T-cell (primary cell): ENCODE measurements around the gene DNAJC27. TPM values are rescaled to one million over a fixed set of nuclear protein-coding genes. Genes with fewer than 3 reads are reported as not detected.

ENCODE experiments used
- ATAC-seq, 4 experiments: fragments of 200-7000 bp in 3 of 4; fragments of 150-1000 bp in 1 of 4; cut with Tn5 transposase; replicated peaks in 1 of 4; 1 replicate in 3 of 4; 2 replicates in 1 of 4; pipeline ENCODE4 v1.10.0; 2021; ENCODE audit warnings: moderate library complexity in 3 of 4, mild to moderate bottlenecking in 2 of 4, moderate number of reproducible peaks in 1 of 4
- CTCF ChIA-PET, 2 donors: fragments of 300-600 bp; sonication (Branson Sonifier 250); formaldehyde crosslinking; loops; one replicate each; lab custom pipeline; 2022; ENCODE audit warnings: antibody characterized with exemption in 2 of 2; lab: Charles Lee
- POLR2A ChIA-PET, 2 donors: fragments of 300-600 bp; sonication (Branson Sonifier 250); formaldehyde crosslinking; loops; one replicate each; lab custom pipeline; 2022; ENCODE audit warnings: antibody characterized with exemption in 2 of 2; lab: Charles Lee
- DNase-seq, 35 experiments: peaks; one replicate each; pipeline versions ENCODE4 v3.0.0 to v3.0.0-alpha.2; 2013 to 2023
- H3K27ac ChIP-seq: one replicate; pipeline ENCODE4 v1.5.1; 2013; ENCODE audit warnings: low read length
- H3K27me3 ChIP-seq, 2 experiments: replicated peaks in 1 of 2; 1 replicate in 1 of 2; 2 replicates in 1 of 2; pipeline versions ENCODE4 v1.6.1 to v1.7.0; 2013; ENCODE audit warnings: low read length in 1 of 2, mixed read lengths in 1 of 2; ENCODE audit not compliant: control insufficient read depth in 2 of 2, insufficient read depth in 2 of 2; ENCODE audit errors: extremely low read depth in 1 of 2
- H3K36me3 ChIP-seq, 2 donors: 1 replicate in 1 of 2; 2 replicates in 1 of 2; pipeline versions ENCODE4 v1.6.1 to v1.7.0; 2013; ENCODE audit warnings: low read length in 1 of 2; ENCODE audit not compliant: control insufficient read depth in 2 of 2, insufficient read depth in 1 of 2; ENCODE audit errors: extremely low read depth in 1 of 2
- H3K4me1 ChIP-seq, 2 experiments: 1 replicate in 1 of 2; 2 replicates in 1 of 2; pipeline versions ENCODE4 v1.6.1 to v1.7.0; 2013; ENCODE audit warnings: low read length in 2 of 2, mixed read lengths in 1 of 2; ENCODE audit not compliant: insufficient read depth in 2 of 2, control insufficient read depth in 1 of 2; ENCODE audit errors: extremely low read depth in 1 of 2
- H3K4me3 ChIP-seq, 2 donors: 1 replicate in 1 of 2; 2 replicates in 1 of 2; pipeline versions ENCODE4 v1.5.1 to v1.7.0; 2013; ENCODE audit warnings: mild to moderate bottlenecking in 2 of 2, low read length in 1 of 2, moderate library complexity in 1 of 2; ENCODE audit not compliant: control insufficient read depth in 1 of 2; ENCODE audit errors: extremely low read depth in 1 of 2
- H3K9me3 ChIP-seq: 2 replicates; pipeline ENCODE4 v1.7.0; 2013
- H3K27ac Mint-ChIP-seq, 2 donors: one replicate each; pipeline ENCODE4 v1.8.0; 2020 to 2021; ENCODE audit warnings: mild to moderate bottlenecking in 2 of 2, mixed read lengths in 2 of 2
- H3K27me3 Mint-ChIP-seq, 2 donors: one replicate each; pipeline ENCODE4 v1.8.0; 2021 to 2022; ENCODE audit warnings: mixed read lengths in 2 of 2
- H3K36me3 Mint-ChIP-seq: one replicate; pipeline ENCODE4 v1.8.0; 2021; ENCODE audit warnings: mixed read lengths
- H3K4me1 Mint-ChIP-seq, 3 donors: one replicate each; pipeline ENCODE4 v1.8.0; 2020 to 2022; ENCODE audit warnings: mixed read lengths in 3 of 3, mild to moderate bottlenecking in 1 of 3
- H3K4me3 Mint-ChIP-seq, 3 donors: one replicate each; pipeline ENCODE4 v1.8.0; 2020 to 2022; ENCODE audit warnings: mild to moderate bottlenecking in 3 of 3, mixed read lengths in 3 of 3, moderate library complexity in 3 of 3
- H3K9me3 Mint-ChIP-seq, 3 donors: one replicate each; pipeline ENCODE4 v1.8.0; 2020 to 2022; ENCODE audit warnings: mixed read lengths in 3 of 3
- WGBS: methylation state at CpG from one replicate; pipeline ENCODE4 v1.1.5; 2013; ENCODE audit warnings: missing lambda C conversion rate; ENCODE audit not compliant: insufficient coverage; 5-methylcytosine and 5-hydroxymethylcytosine counted together
- total RNA-seq, 35 experiments: library from RNA in 6 of 35; stranded (reverse) in 6 of 35; fragments of 120-200 nt in 1 of 35; gene quantifications; one replicate each; pipeline versions ENCODE4 v1.2.1 to v1.2.4 and lab custom pipeline; 2013 to 2026

The DNAJC27 gene
- total RNA-seq, 5 donors from 2014 or later (not counting 1 experiment from before 2014, with no cell fraction given), result 10.0 to 15.2 (median 12.7) TPM

DNA sequence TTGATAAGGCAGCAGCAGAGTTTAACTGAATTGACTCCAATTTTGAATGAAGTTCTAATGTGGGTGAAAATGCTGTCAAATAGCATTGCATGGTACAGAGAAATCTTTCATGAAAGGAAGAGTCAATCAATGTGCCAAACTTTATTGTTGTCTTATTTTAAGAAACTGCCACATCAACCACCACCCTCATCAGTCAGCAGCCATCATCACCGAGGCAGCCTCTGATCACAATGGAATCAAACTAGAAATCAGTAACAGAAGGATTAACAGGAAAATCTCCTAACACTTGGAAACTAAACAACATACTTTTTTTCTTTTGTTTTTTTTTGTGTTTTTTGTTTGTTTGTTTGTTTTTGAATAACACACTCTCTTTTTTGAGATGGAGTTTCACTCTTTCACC, 9.9 kb downstream of the DNAJC27 start:
- Histone ChIP-seq H3K9me3 (no peaks in the 10 kb centered on the region), H3K27me3 (no peaks in the 10 kb centered on the region), H3K36me3 (peaks cover 6 to 49% of the 10 kb centered on the region in 2 donors), H3K4me3 (no peak overlapping the region), H3K4me1 (no peaks in the 10 kb centered on the region), H3K27ac (no peak overlapping the region)
- peaks cover 82% of the 10 kb centered on the region for H3K36me3 Mint-ChIP-seq
- H3K27ac Mint-ChIP-seq, result no peak overlapping the region
- H3K9me3 Mint-ChIP-seq, result no peaks in the 10 kb centered on the region
- no peaks in the 10 kb centered on the region for H3K27me3 Mint-ChIP-seq
- peaks cover 9 to 24% (median 12%) of the 10 kb centered on the region in 3 donors for H3K4me1 Mint-ChIP-seq
- ChIA-PET CTCF (interaction anchor here in 1 of 2 donors (1.0 kb wide), 1 partner anchor 14 kb away, joined by 3 read pairs; no protein-coding TSS in a partner anchor), POLR2A (no interaction called here)
- no peak overlapping the region for H3K4me3 Mint-ChIP-seq
- no peak for ATAC-seq
- WGBS, result no CpG with 5 or more reads among the region's 1 CpG
- DNase-seq, result no peak

DNA sequence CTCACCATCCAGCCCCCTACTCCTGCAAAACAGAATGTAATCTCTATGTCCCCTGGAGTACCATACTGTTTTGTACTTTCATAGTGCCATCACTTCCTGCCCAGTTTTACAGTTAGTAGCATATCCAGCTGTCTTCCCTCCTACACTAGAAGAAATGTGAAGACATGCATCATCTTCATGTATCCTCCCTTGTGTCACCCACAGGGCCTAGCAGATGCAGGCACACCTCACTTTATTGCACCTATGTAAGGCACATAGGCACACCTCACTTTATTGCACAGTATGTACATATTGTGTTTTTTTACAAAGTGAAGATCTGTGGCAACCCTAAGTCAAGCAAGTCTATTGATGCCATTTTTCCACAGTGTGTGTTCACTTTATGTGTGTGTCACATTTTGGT, 12.0 kb downstream of the DNAJC27 start:
- Mint-ChIP-seq H3K4me3 (no peak overlapping the region), H3K27me3 (no peaks in the 10 kb centered on the region), H3K9me3 (peaks cover 9 to 12% (median 10%) of the 10 kb centered on the region in 3 donors), H3K36me3 (peaks cover 91% of the 10 kb centered on the region), H3K27ac (no peak overlapping the region), H3K4me1 (peaks cover 9 to 24% (median 12%) of the 10 kb centered on the region in 3 donors)
- no peak for DNase-seq
- H3K36me3 ChIP-seq, result peaks cover 11 to 58% of the 10 kb centered on the region in 2 donors
- no peak overlapping the region for H3K4me3 ChIP-seq
- H3K27ac ChIP-seq, result no peak overlapping the region
- H3K27me3 ChIP-seq, result no peaks in the 10 kb centered on the region
- ATAC-seq, result no peak
- peaks cover 11% of the 10 kb centered on the region for H3K9me3 ChIP-seq
- H3K4me1 ChIP-seq, result no peaks in the 10 kb centered on the region
- CTCF ChIA-PET, result no interaction called here
- POLR2A ChIA-PET, result interaction anchor here in 1 of 2 donors (0.6 kb wide), 1 partner anchor 616 kb away, joined by 5 read pairs; no protein-coding TSS in a partner anchor

DNA sequence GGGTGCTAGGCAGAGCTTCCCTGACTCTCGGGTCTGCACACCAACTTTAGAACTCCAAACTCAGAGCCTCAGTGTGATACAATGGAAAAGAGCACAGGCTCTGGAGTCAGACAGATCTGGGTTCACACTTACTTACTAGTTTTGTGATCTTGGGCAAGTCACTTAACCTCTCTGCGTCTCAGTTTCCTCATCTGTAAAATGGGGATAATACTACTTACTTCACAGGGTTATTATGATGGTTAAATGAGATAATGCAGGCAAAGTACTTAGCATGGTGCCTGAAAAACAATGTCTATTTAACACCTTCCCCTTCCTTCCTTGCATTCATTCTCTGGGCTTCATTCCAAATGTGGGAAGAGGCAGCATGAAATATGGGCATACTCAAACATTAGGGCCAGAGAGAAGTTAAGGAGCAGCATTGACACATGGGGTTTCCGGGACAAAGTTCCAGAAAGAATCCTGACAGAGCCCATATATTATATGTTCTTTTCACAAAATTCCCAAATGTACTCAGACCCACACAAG, 13.3 kb downstream of the DNAJC27 start:
- no peaks in the 10 kb centered on the region for H3K4me1 ChIP-seq
- ChIA-PET POLR2A (no interaction called here), CTCF (no interaction called here)
- no peaks in the 10 kb centered on the region for H3K27me3 ChIP-seq
- H3K27me3 Mint-ChIP-seq, result no peaks in the 10 kb centered on the region
- ATAC-seq (no peak), DNase-seq (no peak)
- WGBS, result no CpG with 5 or more reads among the region's 3 CpGs
- H3K27ac Mint-ChIP-seq, result no peak overlapping the region
- no peak overlapping the region for H3K4me3 ChIP-seq
- peaks cover 7 to 24% (median 12%) of the 10 kb centered on the region in 3 donors for H3K4me1 Mint-ChIP-seq
- H3K9me3 Mint-ChIP-seq, result peaks cover 9 to 12% (median 10%) of the 10 kb centered on the region in 3 donors
- H3K9me3 ChIP-seq, result peaks cover 11% of the 10 kb centered on the region
- H3K4me3 Mint-ChIP-seq, result no peak overlapping the region
- H3K36me3 ChIP-seq, result peaks cover 11 to 68% of the 10 kb centered on the region in 2 donors
- H3K36me3 Mint-ChIP-seq, result peaks cover 92% of the 10 kb centered on the region
- H3K27ac ChIP-seq, result no peak overlapping the region

DNA sequence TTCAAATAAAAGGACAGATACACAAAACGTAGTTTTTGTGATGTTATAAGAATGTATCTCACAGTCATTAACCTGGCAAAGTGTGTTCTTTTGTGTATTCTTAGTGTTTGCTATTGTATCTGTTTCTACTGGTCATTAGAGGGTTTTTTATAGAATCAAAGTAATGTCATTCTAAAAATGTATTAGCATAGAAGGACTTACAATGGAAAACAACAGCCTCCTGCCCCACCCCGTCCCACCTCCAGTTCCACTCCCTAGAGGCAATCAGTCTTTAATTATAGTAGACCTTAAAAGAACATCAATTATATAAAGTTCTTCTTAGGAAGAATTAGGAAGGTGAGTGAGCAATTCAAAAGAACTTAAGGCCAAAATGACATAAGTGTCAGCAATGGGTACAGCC, 13.8 kb downstream of the DNAJC27 start:
- H3K9me3 Mint-ChIP-seq, result peaks cover 9 to 12% (median 10%) of the 10 kb centered on the region in 3 donors
- H3K36me3 ChIP-seq, result peaks cover 11 to 63% of the 10 kb centered on the region in 2 donors
- H3K27me3 Mint-ChIP-seq, result no peaks in the 10 kb centered on the region
- WGBS, result no CpG with 5 or more reads among the region's 2 CpGs
- peaks cover 7 to 24% (median 12%) of the 10 kb centered on the region in 3 donors for H3K4me1 Mint-ChIP-seq
- DNase-seq (no peak), ATAC-seq (no peak)
- H3K27ac Mint-ChIP-seq, result no peak overlapping the region
- CTCF ChIA-PET, result no interaction called here
- H3K4me3 ChIP-seq, result no peak overlapping the region
- peaks cover 91% of the 10 kb centered on the region for H3K36me3 Mint-ChIP-seq
- H3K9me3 ChIP-seq, result peaks cover 11% of the 10 kb centered on the region
- H3K4me3 Mint-ChIP-seq, result no peak overlapping the region
- H3K27ac ChIP-seq, result no peak overlapping the region
- POLR2A ChIA-PET, result no interaction called here
- H3K27me3 ChIP-seq, result no peaks in the 10 kb centered on the region
- H3K4me1 ChIP-seq, result no peaks in the 10 kb centered on the region

DNA sequence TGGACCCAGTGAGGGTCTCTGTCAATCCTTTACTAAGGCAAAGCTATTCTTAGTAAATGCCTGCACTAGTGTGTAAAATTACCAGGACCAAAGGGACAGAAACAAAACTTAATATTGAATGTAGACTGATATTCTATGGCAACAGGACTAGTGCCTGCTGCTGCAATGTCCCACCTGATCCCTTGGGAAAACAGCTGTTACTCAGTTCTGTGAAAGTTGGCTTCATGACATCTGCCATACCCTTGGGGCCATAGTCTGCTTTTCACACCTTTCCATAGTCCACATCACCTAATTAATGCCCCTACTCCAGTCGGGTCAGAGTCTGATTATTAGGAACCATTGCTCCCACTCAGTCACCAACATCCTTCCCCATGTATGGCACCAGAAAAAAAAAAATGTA, 14.5 kb downstream of the DNAJC27 start:
- Mint-ChIP-seq H3K27me3 (no peaks in the 10 kb centered on the region), H3K27ac (no peak overlapping the region), H3K36me3 (peaks cover 90% of the 10 kb centered on the region), H3K9me3 (peaks cover 9 to 12% (median 10%) of the 10 kb centered on the region in 3 donors), H3K4me1 (peaks cover 6 to 24% (median 12%) of the 10 kb centered on the region in 3 donors), H3K4me3 (no peak overlapping the region)
- no peak overlapping the region for H3K4me3 ChIP-seq
- no peaks in the 10 kb centered on the region for H3K4me1 ChIP-seq
- DNase-seq, result no peak
- CTCF ChIA-PET, result interaction anchor here in 1 of 2 donors (0.6 kb wide), 1 partner anchor 17 kb away, joined by 4 read pairs; no protein-coding TSS in a partner anchor
- POLR2A ChIA-PET, result no interaction called here
- no peak for ATAC-seq
- peaks cover 11 to 57% of the 10 kb centered on the region in 2 donors for H3K36me3 ChIP-seq
- WGBS, result no CpG with 5 or more reads among the region's 1 CpG
- no peak overlapping the region for H3K27ac ChIP-seq
- H3K9me3 ChIP-seq, result peaks cover 11% of the 10 kb centered on the region
- H3K27me3 ChIP-seq, result no peaks in the 10 kb centered on the region

DNA sequence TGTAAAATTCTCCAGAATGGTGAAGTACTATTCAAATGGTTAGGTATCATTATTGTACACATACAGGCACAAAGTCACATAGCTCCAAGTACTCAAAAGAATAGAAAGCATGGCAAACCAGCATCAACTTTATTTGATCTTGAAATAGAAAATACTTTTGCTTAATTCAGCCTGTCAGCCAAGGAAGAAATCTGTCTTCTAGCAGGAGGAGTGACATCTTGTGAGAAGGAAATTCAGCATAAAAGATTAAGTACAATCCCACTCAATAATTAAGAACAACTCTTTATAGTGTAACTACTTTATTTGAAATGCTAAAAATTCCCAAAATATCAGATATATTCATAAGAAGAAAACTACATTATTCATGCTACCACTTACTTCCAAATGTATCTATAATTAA, 15.8 kb downstream of the DNAJC27 start:
- CTCF ChIA-PET, result interaction anchor here in 1 of 2 donors (0.5 kb wide), 1 partner anchor 54 kb away, joined by 4 read pairs; no protein-coding TSS in a partner anchor
- Mint-ChIP-seq H3K27me3 (no peaks in the 10 kb centered on the region), H3K27ac (no peak overlapping the region), H3K9me3 (peaks cover 9 to 12% (median 10%) of the 10 kb centered on the region in 3 donors), H3K4me1 (peaks cover 5 to 17% (median 12%) of the 10 kb centered on the region in 3 donors), H3K4me3 (no peak overlapping the region), H3K36me3 (peaks cover 88% of the 10 kb centered on the region)
- Histone ChIP-seq H3K9me3 (peaks cover 11% of the 10 kb centered on the region), H3K27me3 (no peaks in the 10 kb centered on the region), H3K4me3 (no peak overlapping the region), H3K27ac (no peak overlapping the region), H3K4me1 (no peaks in the 10 kb centered on the region), H3K36me3 (peaks cover 11 to 59% of the 10 kb centered on the region in 2 donors)
- ATAC-seq (no peak), DNase-seq (no peak)
- POLR2A ChIA-PET, result interaction anchor here in 1 of 2 donors (0.6 kb wide), 1 partner anchor 98 kb away, joined by 3 read pairs; no protein-coding TSS in a partner anchor
